Measurements from ENCODE around the gene GPX7.

The GPX7 gene

DNA sequence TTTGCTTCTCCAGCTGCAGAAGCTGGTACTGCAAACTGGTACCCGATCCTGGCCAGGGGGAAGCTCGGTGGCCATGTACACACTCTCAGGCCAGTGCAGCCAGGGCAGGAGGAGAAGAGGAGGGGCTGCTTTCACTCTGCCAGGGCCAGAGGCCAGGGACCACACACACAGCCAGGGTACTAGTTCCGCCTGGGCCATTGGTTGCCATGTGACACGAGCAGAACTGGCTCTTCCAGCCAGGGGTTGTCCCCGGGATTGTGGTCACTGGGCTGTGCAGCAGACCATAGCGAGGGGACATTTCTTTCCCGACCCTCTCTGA is 27.1 kb downstream of the GPX7 start:
- DNase-seq (ENCODE audit: low read depth): no peak

DNA sequence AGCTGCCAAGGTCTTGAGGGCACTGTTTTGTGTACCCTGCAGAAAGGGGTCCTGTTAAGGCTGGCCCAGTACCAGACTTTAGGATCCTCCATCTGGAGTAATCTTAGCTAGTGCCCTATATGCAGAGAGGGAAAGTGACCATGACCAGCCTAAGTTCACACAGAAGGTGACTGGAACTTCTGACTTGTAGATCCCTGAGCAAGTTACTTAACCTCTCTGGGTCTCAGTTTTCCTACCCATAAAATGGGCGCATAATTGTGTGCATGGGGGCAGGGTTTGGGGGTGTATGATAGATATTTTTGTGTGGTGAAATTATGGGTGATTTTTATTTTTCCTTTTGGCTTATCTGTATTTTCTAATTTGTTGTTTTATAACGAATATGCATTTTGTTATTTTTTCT is 27.5 kb downstream of the GPX7 start:
- DNase-seq (ENCODE audit: low read depth): no peak

DNA sequence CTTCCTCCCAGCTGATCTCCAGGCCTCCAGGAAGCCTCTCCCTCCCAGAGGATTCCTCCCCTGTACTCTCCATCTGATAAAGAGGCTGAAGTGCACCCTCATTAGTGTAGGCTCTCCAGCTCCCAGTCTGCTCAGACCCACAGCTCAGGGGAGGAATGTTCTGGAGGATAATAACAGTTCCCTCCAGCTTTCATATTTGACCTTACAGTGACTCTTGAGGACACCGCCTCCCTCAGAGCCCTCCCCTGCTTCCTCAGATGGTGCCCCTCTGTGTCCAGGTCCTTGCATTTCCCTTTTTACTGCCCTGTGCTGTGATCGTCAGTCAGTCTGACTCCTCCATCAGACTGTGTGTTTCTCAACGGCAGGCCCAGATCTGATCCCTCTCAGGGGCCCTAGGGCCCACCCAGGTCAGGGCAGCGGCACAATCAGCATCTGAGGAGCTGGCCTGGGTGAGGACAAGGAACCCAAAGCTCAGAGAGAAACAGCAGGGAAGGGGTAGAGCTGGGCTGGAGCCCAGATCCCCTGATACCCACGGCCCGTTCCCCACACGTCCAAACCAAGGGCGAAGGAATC is 29.7 kb downstream of the GPX7 start:
- no peak for DNase-seq (ENCODE audit: low read depth)

- DNase-seq (ENCODE audit: low read depth): no peak
These were observed 30.6 kb downstream of the GPX7 start, which contains the start of gene SHISAL2A for GRCh38 chr1:52632732-52633290. SHISAL2A (plus strand) TSS chr1:52633168; CDS start chr1:52633494, 326 bp downstream.

DNA sequence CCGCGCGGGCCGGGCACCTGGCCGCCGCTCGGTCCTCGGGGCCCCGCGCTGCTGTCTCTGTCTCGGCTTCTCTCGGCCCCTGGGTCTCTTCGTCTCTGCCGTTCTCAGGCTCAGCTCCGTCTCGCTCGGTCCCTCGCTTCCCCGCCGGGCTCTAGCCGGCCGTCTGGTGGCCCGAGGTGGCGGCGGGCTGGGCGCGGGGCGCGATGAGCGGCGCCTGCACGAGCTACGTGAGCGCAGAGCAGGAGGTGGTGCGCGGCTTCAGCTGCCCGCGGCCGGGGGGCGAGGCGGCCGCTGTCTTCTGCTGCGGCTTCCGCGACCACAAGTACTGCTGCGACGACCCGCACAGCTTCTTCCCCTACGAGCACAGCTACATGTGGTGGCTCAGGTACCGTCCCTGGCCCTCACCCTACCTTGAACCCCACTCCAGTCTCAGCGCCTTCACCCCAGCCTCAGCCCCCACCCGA is 31.2 kb downstream of the GPX7 start:
- no peak for DNase-seq (ENCODE audit: low read depth)

- no peak for DNase-seq (ENCODE audit: low read depth)
These were observed 31.9 kb downstream of the GPX7 start for GRCh38 chr1:52634111-52634510.

DNA sequence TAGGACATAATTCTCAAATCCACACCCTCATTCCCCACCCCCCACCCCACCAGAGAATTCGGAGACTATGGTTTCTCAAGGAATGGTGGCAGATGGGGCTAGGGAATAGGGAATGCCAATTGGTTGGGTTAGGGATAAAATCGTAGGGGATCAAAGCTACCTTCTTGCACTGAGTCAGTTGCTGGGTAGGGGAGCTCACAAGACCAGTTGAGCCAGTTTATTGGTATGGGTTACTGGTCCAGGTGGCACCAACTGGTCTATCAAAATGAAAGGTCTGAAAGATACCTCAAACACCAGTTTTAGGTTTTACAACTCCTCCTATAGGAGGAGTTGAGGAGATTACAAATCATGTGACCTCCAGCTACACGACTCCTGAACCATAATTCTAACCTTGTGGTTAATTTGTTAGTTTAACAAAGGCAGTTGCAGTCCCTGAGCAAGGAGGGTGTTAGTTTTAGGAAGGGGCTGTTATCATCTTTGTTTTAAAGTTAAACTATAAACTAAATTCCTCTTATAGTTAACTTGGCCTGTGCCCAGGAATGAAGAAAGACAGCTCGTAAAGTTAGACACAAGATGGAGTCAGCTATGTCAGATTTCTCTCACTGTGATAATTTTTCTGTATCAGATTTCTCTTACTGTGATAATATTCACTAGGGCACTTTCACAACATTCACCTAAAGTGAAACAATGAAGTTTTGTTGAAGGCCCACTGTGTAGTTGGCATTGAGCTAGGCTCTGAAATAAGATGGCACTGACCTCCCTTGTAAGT is 33.3 kb downstream of the GPX7 start:
- no peak for DNase-seq (ENCODE audit: low read depth)

DNA sequence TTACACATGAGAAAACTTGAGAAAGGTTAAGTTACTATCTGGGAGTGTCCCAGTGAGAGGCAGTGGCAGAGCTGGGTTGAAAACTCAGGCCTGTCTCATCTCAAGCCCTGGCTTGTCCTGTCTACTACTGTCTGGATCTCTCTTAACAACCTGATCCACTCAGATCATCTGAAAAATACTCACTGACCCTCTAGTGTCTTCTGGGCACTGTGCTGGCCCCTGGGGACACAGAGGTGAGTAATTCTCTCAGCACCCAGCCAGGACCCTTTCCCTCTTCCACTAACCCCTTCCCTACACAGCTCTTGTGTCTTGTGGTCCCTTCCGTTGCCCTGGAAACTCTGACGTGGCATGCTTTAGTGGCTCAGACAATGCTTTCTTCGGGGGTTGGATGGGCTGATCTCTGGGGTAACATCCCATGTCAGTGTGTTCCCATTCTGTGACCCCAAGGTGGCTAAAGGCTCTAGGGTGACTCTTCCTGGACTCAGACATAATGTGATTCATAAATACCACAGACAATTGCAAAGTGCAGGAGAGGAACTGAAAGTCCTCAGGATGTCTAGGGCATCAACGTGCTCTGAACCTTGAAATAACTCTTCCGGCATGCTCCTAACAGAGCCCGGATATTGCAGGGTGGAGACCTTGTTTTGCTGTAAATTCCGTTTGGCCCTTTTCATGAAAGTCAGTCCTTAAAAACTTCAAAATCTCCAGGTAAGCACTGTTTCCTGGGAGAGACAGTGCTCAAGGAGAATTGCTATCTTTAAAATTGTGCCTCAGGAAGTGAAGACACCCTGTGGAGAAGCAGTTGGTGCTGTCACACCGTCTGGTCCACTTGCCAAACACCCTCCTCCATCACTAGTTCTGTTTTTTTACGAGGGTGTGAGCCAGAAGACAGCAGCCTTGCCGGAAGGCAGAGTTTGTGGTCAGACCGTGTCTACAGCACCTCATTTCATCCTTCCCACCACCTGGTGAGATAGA is 34.8 kb downstream of the GPX7 start:
- no peak for DNase-seq (ENCODE audit: low read depth)

DNA sequence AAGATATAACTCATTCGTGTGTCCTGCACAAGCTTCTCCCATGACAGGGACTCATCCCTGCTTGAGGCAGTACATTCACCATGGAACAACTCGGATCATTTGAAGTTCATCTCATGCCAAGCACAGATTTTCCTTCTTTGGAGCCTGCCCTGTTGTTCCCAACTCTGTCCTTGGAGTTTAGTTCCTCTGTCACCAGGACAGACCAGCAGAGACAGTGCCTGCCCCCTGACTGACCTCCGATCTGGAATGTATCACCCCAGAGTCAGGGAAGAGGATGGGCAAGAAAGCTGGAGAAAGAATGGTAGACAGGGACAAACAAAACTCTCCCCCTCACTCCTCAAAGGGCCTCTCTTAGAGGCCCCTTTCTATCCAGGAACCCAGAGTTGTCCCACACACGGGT is 35.8 kb downstream of the GPX7 start:
- DNase-seq (ENCODE audit: low read depth): peak; percentile 20

GRCh38 chr1:52640697-52641096 is 38.5 kb downstream of the GPX7 start:
- DNase-seq (ENCODE audit: low read depth): no peak

DNA sequence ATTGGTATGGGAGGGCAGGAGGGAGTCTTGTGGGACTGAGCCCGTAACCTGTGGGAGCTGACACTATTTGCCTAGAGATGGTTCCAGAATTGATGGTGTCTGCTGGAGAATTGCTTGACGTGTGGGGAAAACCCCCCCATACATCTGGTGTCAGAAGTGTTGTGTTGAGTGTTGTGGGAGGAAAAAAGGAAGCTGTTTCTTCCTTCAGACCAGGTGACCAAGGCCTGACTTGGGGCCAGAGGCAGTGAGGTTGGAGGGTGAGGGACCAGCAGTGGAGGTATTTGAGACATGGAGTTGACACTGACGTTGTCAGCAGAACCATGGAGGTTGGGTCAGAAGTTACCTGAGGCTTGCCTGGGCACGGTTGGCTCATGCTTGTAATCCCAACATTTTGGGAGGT is 39.1 kb downstream of the GPX7 start:
- no peak for DNase-seq (ENCODE audit: low read depth)

DNA sequence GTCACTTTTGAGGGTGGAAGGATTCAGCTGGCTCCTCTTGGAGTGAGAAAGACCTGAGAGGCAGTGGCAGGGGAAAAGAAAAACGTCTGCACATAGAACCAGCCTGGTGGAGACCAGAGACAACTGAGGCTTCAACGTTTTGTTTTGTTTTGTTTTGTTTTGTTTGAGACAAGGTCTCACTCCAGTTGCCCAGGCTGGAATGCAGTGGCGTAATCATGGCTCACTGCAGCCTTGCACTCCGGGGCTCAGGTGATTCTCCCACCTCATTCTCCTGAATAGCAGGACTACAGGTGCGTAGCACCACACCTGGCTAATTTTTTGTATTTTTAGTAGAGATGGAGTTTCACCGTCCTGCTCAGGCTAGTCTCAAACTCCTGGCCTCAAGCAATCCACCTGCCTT is 43.1 kb downstream of the GPX7 start:
- DNase-seq (ENCODE audit: low read depth): no peak

DNA sequence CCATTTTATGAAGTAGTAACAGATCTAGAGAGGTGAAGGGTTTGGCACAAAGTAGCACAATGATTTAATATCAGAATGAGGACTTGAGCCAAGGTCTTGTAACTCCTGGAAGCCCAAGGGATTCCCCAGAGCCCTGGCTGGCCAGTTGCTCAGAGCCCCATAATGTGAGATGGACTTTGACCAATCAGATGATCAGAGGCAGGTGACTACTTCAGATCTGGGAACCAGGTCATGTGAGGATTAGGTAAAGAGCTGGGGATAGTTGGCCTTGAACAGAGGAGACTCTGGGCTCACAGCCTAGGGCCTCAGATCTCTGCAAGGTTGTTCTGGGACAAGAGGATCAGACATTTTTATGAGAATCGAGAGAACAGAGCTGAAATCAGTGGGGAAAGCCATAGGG is 49.7 kb downstream of the GPX7 start:
- no peak for DNase-seq (ENCODE audit: low read depth)

- DNase-seq (ENCODE audit: low read depth): no peak
These were observed 51.2 kb downstream of the GPX7 start for GRCh38 chr1:52653207-52653849.

- no peak for DNase-seq (ENCODE audit: low read depth)
These were observed 51.9 kb downstream of the GPX7 start for GRCh38 chr1:52654063-52654462.

DNA sequence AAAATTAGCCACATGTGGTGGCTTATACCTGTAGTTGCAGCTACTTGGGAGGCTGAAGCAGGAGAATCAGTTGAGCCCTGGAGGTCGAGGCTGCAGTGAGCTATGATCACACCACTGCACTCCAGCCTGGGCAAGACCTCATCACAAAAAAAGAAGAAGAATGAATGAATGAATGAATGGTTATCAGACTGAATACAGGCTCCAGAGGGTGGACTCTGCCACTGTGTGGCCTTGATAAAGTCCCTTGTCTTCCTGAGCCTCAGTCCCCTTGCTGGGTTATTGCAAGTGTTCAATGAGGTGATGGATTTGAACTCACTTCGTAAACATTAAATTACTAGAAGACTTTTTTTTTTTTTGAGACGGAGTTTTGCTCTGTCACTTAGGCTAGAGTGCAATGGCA is 55.5 kb downstream of the GPX7 start:
- DNase-seq (ENCODE audit: low read depth): no peak
